ENCODE results near the gene CNPY3.
A peak's percentile ranks its signal among the peaks of the same experiment; 100 is the strongest.
"Not testable (repeated sequence)": the region's sequence is repeated elsewhere in the genome, so short reads cannot be mapped to it uniquely, and the experiment has no call there.

The CNPY3 gene

GRCh38 chr6:42928986-42929820, at the start of gene CNPY3:
CNPY3 (plus strand) TSS chr6:42929480; CDS start chr6:42929571, 91 bp downstream.
- peak; percentile 88 to 91 for DNase-seq (ENCODE audit: low read depth in 2 of 2)

- not testable (repeated sequence) for DNase-seq (ENCODE audit: low read depth in 2 of 2)
Observed at GRCh38 chr6:42880240-42880817, 49.0 kb upstream of the CNPY3 start.

- DNase-seq (ENCODE audit: low read depth in 2 of 2) = not testable (repeated sequence)
Observed at GRCh38 chr6:42880871-42881270, 48.4 kb upstream of the CNPY3 start.

- no peak for DNase-seq (ENCODE audit: low read depth in 2 of 2)
Observed at GRCh38 chr6:42885702-42886101, 43.6 kb upstream of the CNPY3 start.

- not testable (repeated sequence) for DNase-seq (ENCODE audit: low read depth in 2 of 2)
Observed at GRCh38 chr6:42888201-42888600, 41.1 kb upstream of the CNPY3 start.

- no peak for DNase-seq (ENCODE audit: low read depth in 2 of 2)
Observed at GRCh38 chr6:42889815-42890214, 39.5 kb upstream of the CNPY3 start.

- peak; percentile 82 to 86 for DNase-seq (ENCODE audit: low read depth in 2 of 2)
Observed at GRCh38 chr6:42890311-42891198, 38.7 kb upstream of the CNPY3 start.

GRCh38 chr6:42891199-42891722, 38.0 kb upstream of the CNPY3 start:
- no peak for DNase-seq (ENCODE audit: low read depth in 2 of 2)

GRCh38 chr6:42894041-42894828, 35.0 kb upstream of the CNPY3 start:
- not testable (repeated sequence) for DNase-seq (ENCODE audit: low read depth in 2 of 2)

- no peak for DNase-seq (ENCODE audit: low read depth in 2 of 2)
Observed at GRCh38 chr6:42896178-42896719, 33.0 kb upstream of the CNPY3 start.

GRCh38 chr6:42898891-42899361, 30.4 kb upstream of the CNPY3 start:
- DNase-seq (ENCODE audit: low read depth in 2 of 2) = peak; percentile 32 to 55

GRCh38 chr6:42899871-42900270, 29.4 kb upstream of the CNPY3 start:
- no peak for DNase-seq (ENCODE audit: low read depth in 2 of 2)

- DNase-seq (ENCODE audit: low read depth in 2 of 2) = peak in 1 of 2 donors; percentile 33
Observed at GRCh38 chr6:42901538-42901957, 27.7 kb upstream of the CNPY3 start.

GRCh38 chr6:42902429-42903263, 26.6 kb upstream of the CNPY3 start:
- not testable (repeated sequence) for DNase-seq (ENCODE audit: low read depth in 2 of 2)

- no peak for DNase-seq (ENCODE audit: low read depth in 2 of 2)
Observed at GRCh38 chr6:42904467-42904866, 24.8 kb upstream of the CNPY3 start.

- DNase-seq (ENCODE audit: low read depth in 2 of 2) = no peak
Observed at GRCh38 chr6:42907336-42907735, 21.9 kb upstream of the CNPY3 start.

GRCh38 chr6:42909835-42910234, 19.4 kb upstream of the CNPY3 start:
- no peak for DNase-seq (ENCODE audit: low read depth in 2 of 2)

- DNase-seq (ENCODE audit: low read depth in 2 of 2) = no peak
Observed at GRCh38 chr6:42911171-42912021, 17.9 kb upstream of the CNPY3 start.

GRCh38 chr6:42914546-42914945, 14.7 kb upstream of the CNPY3 start:
- DNase-seq (ENCODE audit: low read depth in 2 of 2) = no peak

All from stimulated activated CD8-positive, alpha-beta memory T cell treated with anti-CD3 and anti-CD28 coated beads, Interleukin-2, amount 100 ng/mL, for 48 hours (primary cell).